WTC11 (cell line): ENCODE results near the gene TSPAN4. TPM values are rescaled to one million over a fixed set of nuclear protein-coding genes. Genes with fewer than 3 reads are reported as not detected.

Source experiments
- ARID4B ChIP-seq: sonication (generic); formaldehyde crosslinking; IDR thresholded peaks from 2 replicates; pipeline ENCODE4 v1.8.0; 2023; ENCODE audit warnings: missing genetic modification reagents, mild to moderate bottlenecking, borderline replicate concordance
- ATF1 ChIP-seq: sonication (generic); formaldehyde crosslinking; IDR thresholded peaks from 2 replicates; pipeline ENCODE4 v1.8.1; 2023; ENCODE audit warnings: mild to moderate bottlenecking, moderate library complexity, missing genetic modification reagents
- CBFB ChIP-seq: sonication (generic); formaldehyde crosslinking; IDR thresholded peaks from 2 replicates; pipeline ENCODE4 v1.8.1; 2022; ENCODE audit warnings: mild to moderate bottlenecking, low read depth, missing genetic modification reagents
- CREB1 ChIP-seq: sonication (generic); formaldehyde crosslinking; IDR thresholded peaks from 2 replicates; pipeline ENCODE4 v1.8.0; 2023; ENCODE audit warnings: mild to moderate bottlenecking, missing genetic modification reagents
- CTCF ChIP-seq: fragments of 200-600 bp; IDR thresholded peaks from 2 replicates; pipeline ENCODE4 v1.8.0; 2022; ENCODE audit warnings: antibody characterized with exemption
- E2F5 ChIP-seq: sonication (generic); formaldehyde crosslinking; IDR thresholded peaks from 2 replicates; pipeline ENCODE4 v1.8.1; 2022; ENCODE audit warnings: mild to moderate bottlenecking, moderate library complexity, missing genetic modification reagents
- GABPB1 ChIP-seq: sonication (generic); formaldehyde crosslinking; IDR thresholded peaks from 2 replicates; pipeline ENCODE4 v1.8.1; 2023; ENCODE audit warnings: mild to moderate bottlenecking, missing genetic modification reagents
- GRHL2 ChIP-seq: fragments of 250-450 bp; sonication (Bioruptor Pico); IDR thresholded peaks from 2 replicates; pipeline ENCODE4 v1.8.0; 2022; ENCODE audit warnings: mild to moderate bottlenecking, moderate library complexity; ENCODE audit not compliant: insufficient replicate concordance, severe bottlenecking
- NFATC4 ChIP-seq: fragments of 250-450 bp; sonication (Bioruptor Pico); IDR thresholded peaks from 2 replicates; pipeline ENCODE4 v1.9.0; 2021; ENCODE audit warnings: mild to moderate bottlenecking
- NR1H2 ChIP-seq: sonication (generic); formaldehyde crosslinking; IDR thresholded peaks from 2 replicates; pipeline ENCODE4 v1.9.0; 2021; ENCODE audit warnings: mild to moderate bottlenecking, moderate library complexity, missing genetic modification reagents
- PRRX2 ChIP-seq: fragments of 250-450 bp; sonication (Bioruptor Pico); IDR thresholded peaks from 2 replicates; pipeline ENCODE4 v1.8.0; 2021; ENCODE audit warnings: mild to moderate bottlenecking
- SMAD4 ChIP-seq: sonication (generic); formaldehyde crosslinking; IDR thresholded peaks from 2 replicates; pipeline ENCODE4 v1.8.0; 2022; ENCODE audit warnings: mild to moderate bottlenecking, missing genetic modification reagents
- SOX15 ChIP-seq: fragments of 250-450 bp; sonication (Bioruptor Pico); IDR thresholded peaks from 2 replicates; pipeline ENCODE4 v1.9.0; 2021; ENCODE audit warnings: mild to moderate bottlenecking
- TEAD1 ChIP-seq: sonication (generic); formaldehyde crosslinking; IDR thresholded peaks from 2 replicates; pipeline ENCODE4 v1.8.0; 2022; ENCODE audit warnings: mild to moderate bottlenecking, missing genetic modification reagents
- USF1 ChIP-seq: sonication (generic); formaldehyde crosslinking; IDR thresholded peaks from 2 replicates; pipeline ENCODE4 v1.8.0; 2022; ENCODE audit warnings: mild to moderate bottlenecking, missing genetic modification reagents
- ZMAT4 ChIP-seq: fragments of 250-450 bp; sonication (Bioruptor Pico); IDR thresholded peaks from 2 replicates; pipeline ENCODE4 v1.9.0; 2021; ENCODE audit warnings: mild to moderate bottlenecking
- ZNF138 ChIP-seq: sonication (generic); formaldehyde crosslinking; conservative IDR thresholded peaks from 2 replicates; pipeline ENCODE4 v1.8.1; 2022; ENCODE audit warnings: mild to moderate bottlenecking, moderate library complexity, missing genetic modification reagents
- ZNF263 ChIP-seq: sonication (generic); formaldehyde crosslinking; IDR thresholded peaks from 2 replicates; pipeline ENCODE4 v1.8.1; 2022; ENCODE audit warnings: low read depth, mild to moderate bottlenecking, moderate library complexity, missing genetic modification reagents
- ZNF532 ChIP-seq: fragments of 250-450 bp; sonication (Bioruptor Pico); IDR thresholded peaks from 2 replicates; pipeline ENCODE4 v1.9.0; 2021; ENCODE audit warnings: mild to moderate bottlenecking, borderline replicate concordance
- total RNA-seq: library from RNA; stranded (reverse); gene quantifications from 3 replicates; pipeline ENCODE4 v1.2.3, GENCODE V29; 2021
- TF ChIP-seq, protein P1 (sequence below): sonication (generic); formaldehyde crosslinking; IDR thresholded peaks from 2 replicates; pipeline ENCODE4 v1.8.1; 2023; ENCODE audit warnings: mild to moderate bottlenecking, moderate library complexity, missing genetic modification reagents
- TF ChIP-seq, protein P2 (sequence below): sonication (generic); formaldehyde crosslinking; IDR thresholded peaks from 2 replicates; pipeline ENCODE4 v1.8.1; 2022; ENCODE audit warnings: low read depth, mild to moderate bottlenecking, moderate library complexity, missing genetic modification reagents, borderline replicate concordance

TSPAN4 gene
- total RNA-seq, 1 experiment from 2014 or later = 94.3 TPM

DNA sequence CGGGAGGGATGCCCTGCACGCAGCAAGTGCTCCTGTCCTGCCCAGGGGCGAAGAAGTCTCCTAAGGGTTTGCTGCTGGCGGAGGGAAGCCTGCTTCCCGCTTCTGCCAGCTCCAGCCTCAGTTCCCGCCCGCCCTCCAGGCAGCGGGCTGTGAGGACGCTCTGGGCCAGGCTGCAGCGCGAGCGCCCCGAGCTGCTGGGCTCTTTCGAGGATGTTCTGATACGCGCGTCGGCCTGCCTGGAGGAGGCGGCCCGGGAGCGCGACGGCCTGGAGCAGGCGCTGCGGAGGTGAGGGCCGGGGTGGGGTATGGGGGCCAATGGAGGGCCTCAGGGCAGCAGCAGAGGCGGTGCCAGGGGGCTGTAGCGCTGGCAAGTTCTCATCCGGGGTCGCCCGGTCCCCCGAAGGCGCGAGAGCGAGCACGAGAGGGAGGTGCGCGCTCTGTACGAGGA is 12.8 kb upstream of the TSPAN4 start (continued):
- TF ChIP-seq CTCF = no peak
- no peak for TF ChIP-seq ZNF532
- no peak for TF ChIP-seq ZNF138 (CRISPR knock-in tag)
- TF ChIP-seq, protein P1, sequence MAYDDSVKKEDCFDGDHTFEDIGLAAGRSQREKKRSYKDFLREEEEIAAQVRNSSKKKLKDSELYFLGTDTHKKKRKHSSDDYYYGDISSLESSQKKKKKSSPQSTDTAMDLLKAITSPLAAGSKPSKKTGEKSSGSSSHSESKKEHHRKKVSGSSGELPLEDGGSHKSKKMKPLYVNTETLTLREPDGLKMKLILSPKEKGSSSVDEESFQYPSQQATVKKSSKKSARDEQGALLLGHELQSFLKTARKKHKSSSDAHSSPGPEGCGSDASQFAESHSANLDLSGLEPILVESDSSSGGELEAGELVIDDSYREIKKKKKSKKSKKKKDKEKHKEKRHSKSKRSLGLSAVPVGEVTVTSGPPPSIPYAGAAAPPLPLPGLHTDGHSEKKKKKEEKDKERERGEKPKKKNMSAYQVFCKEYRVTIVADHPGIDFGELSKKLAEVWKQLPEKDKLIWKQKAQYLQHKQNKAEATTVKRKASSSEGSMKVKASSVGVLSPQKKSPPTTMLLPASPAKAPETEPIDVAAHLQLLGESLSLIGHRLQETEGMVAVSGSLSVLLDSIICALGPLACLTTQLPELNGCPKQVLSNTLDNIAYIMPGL (CRISPR knock-in tag) = no peak
- TF ChIP-seq GABPB1 (CRISPR knock-in tag) = no peak
- TF ChIP-seq ATF1 (CRISPR knock-in tag) = no peak
- no peak for TF ChIP-seq NR1H2 (CRISPR knock-in tag)
- TF ChIP-seq CREB1 (CRISPR knock-in tag) = no peak; the same call in 1 of the 2 replicates
- no peak for TF ChIP-seq ZMAT4 (CRISPR knock-in tag)
- peak; percentile 44; the same call in 1 of the 2 replicates for TF ChIP-seq E2F5 (CRISPR knock-in tag)
- TF ChIP-seq PRRX2 (CRISPR knock-in tag) = no peak
- no peak for TF ChIP-seq ZNF263 (CRISPR knock-in tag)
- no peak for TF ChIP-seq NFATC4 (CRISPR knock-in tag)
- TF ChIP-seq, protein P2, sequence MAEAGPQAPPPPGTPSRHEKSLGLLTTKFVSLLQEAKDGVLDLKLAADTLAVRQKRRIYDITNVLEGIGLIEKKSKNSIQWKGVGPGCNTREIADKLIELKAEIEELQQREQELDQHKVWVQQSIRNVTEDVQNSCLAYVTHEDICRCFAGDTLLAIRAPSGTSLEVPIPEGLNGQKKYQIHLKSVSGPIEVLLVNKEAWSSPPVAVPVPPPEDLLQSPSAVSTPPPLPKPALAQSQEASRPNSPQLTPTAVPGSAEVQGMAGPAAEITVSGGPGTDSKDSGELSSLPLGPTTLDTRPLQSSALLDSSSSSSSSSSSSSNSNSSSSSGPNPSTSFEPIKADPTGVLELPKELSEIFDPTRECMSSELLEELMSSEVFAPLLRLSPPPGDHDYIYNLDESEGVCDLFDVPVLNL (CRISPR knock-in tag) = no peak
- TF ChIP-seq SOX15 (CRISPR knock-in tag) = no peak
- no peak for TF ChIP-seq SMAD4 (CRISPR knock-in tag)
- TF ChIP-seq USF1 (CRISPR knock-in tag) = no peak
- TF ChIP-seq CBFB (CRISPR knock-in tag) = no peak
- no peak for TF ChIP-seq GRHL2 (CRISPR knock-in tag)
- TF ChIP-seq TEAD1 (CRISPR knock-in tag) = peak; percentile 75; the same call in 1 of the 2 replicates
- TF ChIP-seq ARID4B = peak; percentile 56; the same call in 1 of the 2 replicates
